ENCODE data around the gene FMC1.

Gene FMC1

GRCh38 chr7:139384611-139385010, 43.5 kb downstream of the FMC1 start:
- no peak for TF ChIP-seq ZFX (IDR thresholded peaks at IDR 0.05; ENCODE audit: borderline replicate concordance)
- TF ChIP-seq CTCF (IDR thresholded peaks at IDR 0.05), result no peak
- H3K27ac ChIP-seq, result no peak overlapping the region

- TF ChIP-seq CTCF (IDR thresholded peaks at IDR 0.05), result no peak
- H3K27ac ChIP-seq, result no peak overlapping the region
Measured at GRCh38 chr7:139387594-139387993, 46.5 kb downstream of the FMC1 start.

- no peak for TF ChIP-seq ZFX (IDR thresholded peaks at IDR 0.05; ENCODE audit: borderline replicate concordance)
- no peak for TF ChIP-seq CTCF (IDR thresholded peaks at IDR 0.05)
- no peak overlapping the region for H3K27ac ChIP-seq
Measured at GRCh38 chr7:139389091-139389490, 48.0 kb downstream of the FMC1 start.

- no peak for TF ChIP-seq ZFX (IDR thresholded peaks at IDR 0.05; ENCODE audit: borderline replicate concordance)
- no peak for TF ChIP-seq CTCF (IDR thresholded peaks at IDR 0.05)
- no peak overlapping the region for H3K27ac ChIP-seq
Measured at GRCh38 chr7:139389774-139390173, 48.6 kb downstream of the FMC1 start.

- no peak overlapping the region for H3K27ac ChIP-seq
- no peak for TF ChIP-seq ZFX (IDR thresholded peaks at IDR 0.05; ENCODE audit: borderline replicate concordance)
- TF ChIP-seq CTCF (IDR thresholded peaks at IDR 0.05), result no peak
Measured at GRCh38 chr7:139393621-139394211, 52.6 kb downstream of the FMC1 start.

GRCh38 chr7:139394540-139394939, 53.4 kb downstream of the FMC1 start:
- no peak overlapping the region for H3K27ac ChIP-seq
- no peak for TF ChIP-seq CTCF (IDR thresholded peaks at IDR 0.05)
